ENCODE results near the gene OCIAD1.
"Not testable (repeated sequence)": the region's sequence is repeated elsewhere in the genome, so short reads cannot be mapped to it uniquely, and the experiment has no call there.

OCIAD1 gene

DNA sequence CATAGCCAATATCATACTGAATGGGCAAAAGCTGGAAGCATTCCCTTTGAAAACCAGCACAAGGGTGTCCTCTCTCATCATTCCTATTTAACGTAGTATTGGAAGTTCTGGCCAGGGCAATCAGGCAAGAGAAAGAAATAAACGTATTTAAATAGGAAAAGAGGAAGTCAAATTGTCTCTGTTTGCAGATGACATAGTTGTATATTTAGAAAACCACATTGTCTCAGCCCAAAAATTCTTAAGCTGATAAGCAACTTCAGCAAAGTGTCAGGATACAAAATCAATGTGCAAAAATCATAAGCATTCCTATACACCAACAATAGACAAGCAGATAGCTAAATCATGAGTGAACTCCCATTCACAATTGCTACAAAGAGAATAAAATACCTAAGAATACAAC is 9.5 kb upstream of the OCIAD1 start:
- not testable (repeated sequence) for DNase-seq

GRCh38 chr4:48827622-48828021 is 3.3 kb upstream of the OCIAD1 start:
- no peak for DNase-seq

GRCh38 chr4:48831532-48832030 is 693 bp downstream of the OCIAD1 start:
- DNase-seq = no peak

- no peak for DNase-seq
Measured at GRCh38 chr4:48832571-48832970, 1.7 kb downstream of the OCIAD1 start.

GRCh38 chr4:48836658-48837057 is 5.8 kb downstream of the OCIAD1 start:
- no peak for DNase-seq

DNA sequence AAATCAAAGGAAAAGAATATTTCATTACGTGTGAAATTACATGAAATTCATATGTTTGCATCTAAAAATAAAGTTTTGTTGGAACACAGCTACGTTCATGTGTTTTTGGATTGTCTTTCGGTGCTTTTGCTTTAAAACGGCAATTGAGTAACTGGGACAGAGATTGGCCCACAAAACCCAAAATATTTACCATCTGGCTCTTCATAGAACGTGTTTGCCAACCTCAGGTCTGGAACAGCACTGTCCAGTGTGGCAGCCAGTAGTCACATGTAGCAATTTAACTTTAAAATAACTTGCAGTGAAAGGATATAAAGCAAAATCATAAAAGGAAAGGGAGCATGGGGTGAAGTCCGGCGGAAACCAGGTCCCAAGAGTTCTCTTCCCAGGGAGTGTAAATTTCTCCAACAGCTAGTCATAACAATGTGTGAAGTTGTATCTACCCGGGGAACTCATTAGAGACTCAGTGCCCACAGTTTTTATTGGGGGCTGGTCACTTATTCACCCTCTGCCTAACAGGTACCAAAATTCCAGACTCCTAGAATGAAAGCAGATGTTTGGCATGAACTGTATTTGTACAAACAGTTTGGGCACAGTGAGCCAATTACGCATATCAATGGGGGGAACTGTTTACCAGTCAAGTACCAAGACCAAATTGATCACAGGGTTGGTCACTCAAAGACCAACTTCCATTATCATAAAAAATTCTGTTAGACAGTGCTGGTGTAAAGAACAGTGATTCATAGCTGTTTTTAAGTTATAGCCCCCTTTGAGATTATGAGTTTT is 10.3 kb downstream of the OCIAD1 start:
- DNase-seq = no peak

- peak in 1 of 2 experiments; percentile 57 for DNase-seq
Measured at GRCh38 chr4:48844843-48845242, 14.0 kb downstream of the OCIAD1 start.

DNA sequence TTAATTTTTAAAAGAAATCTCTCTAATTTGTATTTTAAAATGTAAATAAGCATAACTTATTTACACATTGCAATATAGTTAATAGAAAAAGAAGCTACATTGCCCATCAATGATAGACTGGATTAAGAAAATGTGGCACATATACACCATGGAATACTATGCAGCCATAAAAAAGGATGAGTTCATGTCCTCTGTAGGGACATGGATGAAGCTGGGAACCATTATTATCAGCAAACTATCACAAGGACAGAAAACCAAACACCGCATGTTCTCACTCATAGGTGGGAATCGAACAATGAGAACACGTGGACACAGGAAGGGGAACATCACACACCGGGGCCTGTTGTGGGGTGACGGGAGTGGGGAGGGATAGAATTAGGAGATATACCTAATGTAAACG is 17.9 kb downstream of the OCIAD1 start:
- not testable (repeated sequence) for DNase-seq

- no peak for DNase-seq
Measured at GRCh38 chr4:48851651-48852050, 20.8 kb downstream of the OCIAD1 start.

GRCh38 chr4:48853604-48854394 is 22.9 kb downstream of the OCIAD1 start:
- DNase-seq = no peak

DNA sequence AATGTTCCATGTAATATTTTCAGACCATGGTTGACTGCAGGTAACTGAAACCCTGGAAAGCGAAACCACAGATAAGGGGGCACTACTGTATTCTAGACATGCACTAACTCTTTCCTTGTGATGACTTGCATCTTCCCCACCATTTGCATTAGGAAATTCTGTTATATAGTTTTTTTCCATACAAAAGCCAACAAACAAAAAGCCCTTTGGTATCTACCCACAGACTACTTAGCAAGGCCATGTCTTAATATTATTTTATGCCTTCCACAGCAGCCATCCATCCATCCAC is 23.5 kb downstream of the OCIAD1 start:
- DNase-seq = no peak

DNA sequence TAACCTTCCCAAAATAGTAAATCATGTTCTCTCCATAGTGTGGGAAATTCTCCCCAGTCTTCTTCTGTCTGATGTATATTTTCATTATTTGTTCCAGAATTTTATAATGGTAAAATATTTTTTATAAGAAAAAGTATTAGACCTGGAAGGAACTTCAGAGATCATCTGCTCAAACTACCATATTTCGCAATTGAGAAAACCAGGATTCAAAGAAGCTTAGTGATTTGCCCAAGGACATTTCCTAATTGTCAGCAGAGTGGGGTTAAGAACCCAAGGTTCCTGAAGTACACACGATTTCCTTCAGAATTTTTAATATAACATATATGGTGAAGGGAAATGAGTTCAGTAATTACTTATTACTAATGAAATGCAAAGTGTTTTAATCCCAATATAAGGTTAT is 24.1 kb downstream of the OCIAD1 start:
- DNase-seq = no peak

DNA sequence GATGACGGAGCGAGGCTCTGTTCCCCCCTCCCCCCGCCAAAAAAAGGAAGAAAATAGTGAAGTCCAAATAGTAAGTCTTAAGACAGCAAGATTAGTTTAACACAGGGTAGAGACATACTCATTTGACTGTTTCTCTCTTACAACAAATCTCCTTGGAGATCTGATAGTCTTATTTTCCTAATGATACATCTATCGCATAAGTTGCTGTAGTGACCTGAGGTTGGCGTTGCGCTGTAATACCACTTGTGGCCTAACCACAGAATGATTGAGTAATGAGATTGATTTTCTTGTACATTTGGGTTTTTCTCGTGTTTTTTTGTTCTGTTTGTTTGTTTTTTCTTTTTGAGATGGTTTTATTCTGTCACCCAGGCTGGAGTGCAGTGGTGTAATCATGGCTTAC is 27.2 kb downstream of the OCIAD1 start:
- DNase-seq = no peak

- DNase-seq = no peak
Measured at GRCh38 chr4:48862038-48862437, 31.1 kb downstream of the OCIAD1 start.

DNA sequence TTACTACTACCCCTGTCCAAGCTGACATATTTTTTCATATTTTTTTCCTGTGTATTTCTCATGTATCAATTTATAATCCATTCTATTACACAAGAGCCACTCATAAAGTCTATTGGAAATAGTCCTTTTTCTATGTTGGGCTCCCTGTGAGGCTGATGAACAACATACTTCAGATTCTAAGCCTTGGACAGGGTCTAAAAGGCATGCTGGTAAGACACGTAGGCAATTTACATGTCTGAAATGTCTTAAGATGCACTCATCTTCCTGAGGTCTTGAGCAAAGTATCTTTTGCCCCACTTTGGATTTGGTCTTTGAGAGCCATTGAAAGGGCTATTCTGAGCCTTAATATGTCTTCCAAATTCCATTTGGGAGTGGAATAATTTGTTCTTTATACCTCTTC is 31.8 kb downstream of the OCIAD1 start:
- peak in 1 of 2 experiments; percentile 36 for DNase-seq

GRCh38 chr4:48863728-48864127 is 32.8 kb downstream of the OCIAD1 start:
- no peak for DNase-seq

DNA sequence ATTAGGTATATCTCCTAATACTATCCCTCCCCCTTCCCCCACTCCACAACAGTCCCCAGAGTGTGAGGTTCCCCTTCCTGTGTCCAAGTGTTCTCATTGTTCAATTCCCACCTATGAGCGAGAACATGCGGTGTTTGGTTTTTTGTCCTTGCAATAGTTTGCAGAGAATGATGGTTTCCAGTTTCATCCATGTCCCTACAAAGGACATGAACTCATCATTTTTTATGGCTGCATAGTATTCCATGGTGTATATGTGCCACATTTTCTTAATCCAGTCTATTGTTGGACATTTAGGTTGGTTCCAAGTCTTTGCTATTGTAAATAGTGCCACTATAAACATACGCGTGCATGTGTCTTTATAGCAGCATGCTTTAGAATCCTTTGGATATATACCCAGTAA is 33.8 kb downstream of the OCIAD1 start:
- DNase-seq = not testable (repeated sequence)

DNA sequence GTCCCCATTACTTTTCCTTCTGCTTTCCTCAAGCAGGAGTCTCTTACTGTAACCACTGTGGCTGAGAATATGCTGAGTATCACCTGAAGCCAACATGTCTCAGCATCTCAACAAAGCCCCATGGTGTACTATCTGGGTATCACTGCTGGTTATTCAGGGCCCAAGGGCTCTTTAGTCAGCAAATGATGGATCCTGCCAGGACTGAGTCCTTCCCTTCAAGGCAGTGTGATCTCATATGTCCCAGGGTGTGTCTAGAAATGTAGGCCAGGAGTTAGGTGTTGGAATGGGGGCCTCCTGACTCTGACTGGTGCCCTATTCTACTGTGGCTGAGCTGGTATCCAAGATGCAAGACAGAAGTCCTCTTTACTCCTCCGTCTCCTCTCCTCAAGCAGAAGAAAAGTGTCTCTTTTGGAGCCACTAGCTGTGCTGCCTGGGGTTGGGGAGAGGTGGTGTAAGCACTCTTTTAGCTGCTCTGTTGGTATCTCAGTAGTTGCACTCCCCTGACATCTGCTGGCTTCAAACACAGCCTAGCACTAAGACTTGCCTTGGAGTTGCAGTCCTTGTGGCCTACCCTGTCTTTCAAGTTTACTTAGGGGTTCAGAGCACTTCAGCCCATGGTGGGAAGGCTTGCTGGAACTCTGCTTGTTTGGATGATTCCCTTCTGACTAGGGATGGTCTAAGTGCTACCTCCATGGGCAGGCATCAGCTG is 47.1 kb downstream of the OCIAD1 start:
- DNase-seq = no peak

- no peak for DNase-seq
Measured at GRCh38 chr4:48879561-48880442, 48.9 kb downstream of the OCIAD1 start.

- not testable (repeated sequence) for DNase-seq
Measured at GRCh38 chr4:48881646-48882045, 50.8 kb downstream of the OCIAD1 start.

DNA sequence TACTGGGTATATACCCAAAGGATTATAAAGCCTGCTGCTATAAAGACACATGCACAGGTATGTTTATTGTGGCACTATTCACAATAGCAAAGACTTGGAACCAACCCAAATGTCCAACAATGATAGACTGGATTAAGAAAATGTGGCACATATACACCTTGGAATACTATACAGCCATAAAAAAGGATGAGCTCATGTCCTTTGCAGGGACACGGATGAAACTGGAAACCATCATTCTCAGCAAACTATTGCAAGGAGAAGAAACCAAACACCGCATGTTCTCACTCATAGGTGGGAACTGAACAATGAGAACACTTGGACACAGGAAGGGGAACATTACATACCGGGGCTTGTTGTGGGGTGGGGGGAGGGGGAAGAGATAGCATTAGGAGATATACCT is 58.9 kb downstream of the OCIAD1 start:
- not testable (repeated sequence) for DNase-seq

DNA sequence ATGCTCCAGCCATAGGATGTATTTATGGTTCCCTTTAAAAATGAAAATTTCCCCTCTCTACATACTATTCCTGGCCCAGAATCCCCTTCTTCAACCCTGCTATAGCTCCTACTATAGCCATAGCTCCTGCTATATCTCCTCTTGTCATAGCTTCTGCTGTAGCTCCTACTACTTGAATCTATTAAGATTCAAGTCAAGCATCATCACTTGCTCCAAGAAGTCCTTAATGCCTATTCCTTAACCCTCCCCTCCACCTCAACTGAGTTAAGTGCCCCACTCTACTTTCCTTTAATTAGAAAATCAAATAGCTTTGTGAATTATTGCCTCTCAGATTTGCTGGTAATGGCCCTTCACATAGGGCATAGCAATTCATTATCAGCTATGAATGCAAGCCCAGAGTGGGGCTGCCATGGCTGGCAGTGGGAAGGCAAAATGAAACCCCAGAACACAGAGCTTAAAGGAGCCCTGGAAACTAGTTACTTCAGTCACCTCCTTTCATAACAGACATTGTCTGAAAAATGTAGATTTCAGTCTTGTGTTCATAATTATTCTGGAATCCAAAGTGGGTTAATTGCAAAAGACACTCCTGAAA is 60.2 kb downstream of the OCIAD1 start:
- no peak for DNase-seq

Measured in NCI-H524 (cell line).